Raji (cell line): ENCODE measurements around the gene MAPT.

Source experiments
- POLR2A ChIP-seq: IDR thresholded peaks from 2 replicates; pipeline ENCODE4 v1.6.1; 2011; ENCODE audit warnings: low read depth, low read length, control low read depth; ENCODE audit not compliant: insufficient read depth

The MAPT gene

GRCh38 chr17:45964634-45965033 lies 70.3 kb downstream of the MAPT start:
- TF ChIP-seq POLR2A = no peak

GRCh38 chr17:45965812-45966211 lies 71.5 kb downstream of the MAPT start:
- no peak for TF ChIP-seq POLR2A

- TF ChIP-seq POLR2A = no peak
Measured at GRCh38 chr17:45966606-45967280, 72.4 kb downstream of the MAPT start.

GRCh38 chr17:45967378-45967777 lies 73.0 kb downstream of the MAPT start:
- no peak for TF ChIP-seq POLR2A

GRCh38 chr17:45968732-45969131 lies 74.4 kb downstream of the MAPT start:
- no peak for TF ChIP-seq POLR2A

GRCh38 chr17:45969726-45970125 lies 75.4 kb downstream of the MAPT start:
- no peak for TF ChIP-seq POLR2A

GRCh38 chr17:45970659-45971058 lies 76.3 kb downstream of the MAPT start:
- no peak for TF ChIP-seq POLR2A

GRCh38 chr17:45971698-45972141 lies 77.4 kb downstream of the MAPT start:
- TF ChIP-seq POLR2A = no peak

- no peak for TF ChIP-seq POLR2A
Measured at GRCh38 chr17:45972531-45972930, 78.2 kb downstream of the MAPT start.

GRCh38 chr17:45973099-45973780 lies 78.9 kb downstream of the MAPT start:
- no peak for TF ChIP-seq POLR2A

- no peak for TF ChIP-seq POLR2A
Measured at GRCh38 chr17:45973946-45974859, 79.8 kb downstream of the MAPT start.

GRCh38 chr17:45974916-45975630 lies 80.7 kb downstream of the MAPT start:
- TF ChIP-seq POLR2A = no peak

- TF ChIP-seq POLR2A = no peak
Measured at GRCh38 chr17:45975640-45976295, 81.4 kb downstream of the MAPT start.

GRCh38 chr17:45976391-45976754 lies 82.0 kb downstream of the MAPT start:
- no peak for TF ChIP-seq POLR2A
